GM19463 (cell line): ENCODE data around the gene KCNIP4.

Experiments used
- ATAC-seq: cut with Tn5 transposase; IDR thresholded peaks from one replicate; pipeline ENCODE4 v1.9.1; 2021; ENCODE audit warnings: mild to moderate bottlenecking, moderate library complexity; ENCODE audit not compliant: unreplicated experiment

KCNIP4 gene

GRCh38 chr4:21209860-21210259 is 738.7 kb downstream of the KCNIP4 start:
- ATAC-seq: no peak

- ATAC-seq: no peak
These were observed 742.6 kb downstream of the KCNIP4 start for GRCh38 chr4:21205821-21206531.

DNA sequence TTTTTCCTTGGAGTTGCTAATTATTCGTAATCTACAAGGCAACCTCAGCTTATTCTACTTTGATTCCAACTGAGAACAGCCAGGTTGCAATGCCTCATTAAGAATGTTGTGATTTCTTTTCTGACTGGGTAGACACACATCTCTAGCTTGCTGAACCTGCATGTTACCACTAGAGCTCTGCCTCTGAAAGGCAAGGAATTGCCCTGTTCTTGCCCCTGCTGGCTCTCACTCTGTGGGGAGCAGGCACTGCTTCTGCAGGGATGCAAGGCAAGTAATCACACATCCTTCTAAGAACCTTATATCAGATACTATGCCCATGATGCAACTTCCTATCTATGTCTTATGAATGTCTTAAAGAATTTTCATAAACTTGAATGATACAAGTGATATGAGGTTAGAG is 745.2 kb downstream of the KCNIP4 start:
- no peak for ATAC-seq

DNA sequence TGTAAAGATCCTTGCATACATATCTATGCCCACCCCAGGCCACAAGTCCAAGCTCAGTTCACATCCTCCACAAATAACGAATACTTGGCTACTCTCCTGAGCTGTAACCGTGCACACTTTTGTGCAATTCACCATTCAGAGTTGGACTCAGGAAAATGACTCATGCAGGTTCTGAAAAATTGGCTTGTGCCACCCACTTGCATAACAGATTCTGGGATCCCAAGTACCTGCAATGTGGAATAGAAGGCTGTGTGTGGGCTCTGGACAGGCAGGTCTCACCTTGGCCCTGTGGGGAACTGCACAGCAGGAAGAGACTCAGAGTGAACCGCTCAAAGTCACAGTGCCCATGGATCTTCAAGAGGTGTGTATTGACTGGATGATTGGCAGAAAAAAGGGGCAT is 745.6 kb downstream of the KCNIP4 start:
- ATAC-seq: no peak

GRCh38 chr4:21198683-21199082 is 749.9 kb downstream of the KCNIP4 start:
- no peak for ATAC-seq

DNA sequence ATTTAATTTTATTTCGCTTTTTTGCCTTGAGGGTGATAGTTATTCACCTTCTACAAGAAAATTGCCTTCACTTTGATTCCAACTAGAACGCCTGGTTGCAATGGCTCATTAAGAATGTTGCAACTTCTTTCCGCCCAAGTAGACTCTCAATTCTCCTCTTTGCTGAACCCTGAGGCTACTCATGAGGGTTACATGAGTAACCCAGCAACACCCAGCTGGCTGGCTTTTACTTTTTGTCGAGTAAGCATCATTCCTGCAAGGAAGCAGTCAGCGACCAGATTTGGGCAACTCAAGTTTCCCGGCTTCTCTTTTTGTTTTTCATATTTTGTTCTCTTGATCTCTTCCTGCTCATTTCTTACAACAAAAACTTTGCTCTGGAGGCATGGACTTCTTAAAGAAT is 752.9 kb downstream of the KCNIP4 start:
- no peak for ATAC-seq

GRCh38 chr4:21192367-21192766 is 756.2 kb downstream of the KCNIP4 start:
- no peak for ATAC-seq

- no peak for ATAC-seq
These were observed 757.3 kb downstream of the KCNIP4 start for GRCh38 chr4:21191317-21191716.

- ATAC-seq: no peak
These were observed 763.8 kb downstream of the KCNIP4 start for GRCh38 chr4:21184788-21185187.

GRCh38 chr4:21181716-21182115 is 766.9 kb downstream of the KCNIP4 start:
- ATAC-seq: no peak

GRCh38 chr4:21177871-21178270 is 770.7 kb downstream of the KCNIP4 start:
- ATAC-seq: no peak

DNA sequence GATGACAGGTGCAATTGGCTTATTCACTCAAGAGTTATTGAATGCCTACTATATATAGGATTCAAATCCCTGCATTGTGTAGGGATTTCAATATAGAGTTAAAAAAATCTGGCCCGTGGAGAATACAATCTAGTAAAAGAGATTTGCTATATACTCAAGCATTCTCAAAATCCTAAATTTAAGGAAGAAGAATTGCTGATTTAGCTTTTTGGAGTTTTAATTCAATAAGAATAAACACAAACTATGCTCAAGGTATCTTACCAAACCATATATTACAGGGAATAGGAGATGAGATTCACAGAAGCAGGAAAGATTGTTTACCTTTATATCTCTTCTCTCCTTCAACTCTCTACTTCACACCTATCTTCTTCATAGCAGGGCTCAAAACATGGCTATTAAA is 771.5 kb downstream of the KCNIP4 start:
- no peak for ATAC-seq

- ATAC-seq: no peak
These were observed 780.9 kb downstream of the KCNIP4 start for GRCh38 chr4:21167711-21168110.

DNA sequence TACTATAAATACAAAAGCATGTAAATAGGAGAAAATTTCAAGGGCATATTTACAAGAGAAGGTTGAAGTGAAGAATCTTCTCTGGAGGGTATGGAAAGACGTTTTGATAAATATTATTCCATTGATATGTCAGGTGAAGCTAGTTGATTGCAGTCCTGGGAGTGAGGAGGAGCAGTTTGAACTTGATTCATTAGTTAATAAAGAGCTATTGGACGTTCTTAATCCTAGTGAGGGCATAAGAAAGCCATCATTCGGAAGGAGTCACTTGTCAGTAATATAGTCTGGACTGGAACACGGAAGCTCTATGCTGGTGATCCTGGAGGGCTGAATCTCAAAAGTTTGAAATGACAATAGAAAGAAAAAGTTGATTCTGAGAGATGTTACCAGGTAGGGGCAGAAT is 793.2 kb downstream of the KCNIP4 start:
- no peak for ATAC-seq

DNA sequence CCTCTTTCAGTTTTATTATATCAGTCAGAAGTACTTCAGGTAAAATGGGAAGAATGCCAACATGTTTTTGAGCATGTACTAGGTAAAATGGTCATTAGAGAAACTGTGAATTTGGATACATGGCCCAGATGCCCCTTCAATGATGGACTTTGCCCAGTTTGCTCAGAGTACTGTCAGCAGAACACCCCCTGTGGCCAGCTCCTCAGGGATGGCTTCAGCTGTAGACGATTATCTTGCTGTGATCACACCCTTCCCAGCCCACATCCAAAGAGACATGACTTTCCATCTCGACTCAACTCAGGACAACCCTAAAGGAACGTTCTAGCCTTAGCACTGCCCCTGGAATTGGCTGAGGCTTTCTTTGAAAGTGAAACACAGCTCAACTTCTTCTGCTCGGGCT is 809.2 kb downstream of the KCNIP4 start:
- ATAC-seq: no peak

DNA sequence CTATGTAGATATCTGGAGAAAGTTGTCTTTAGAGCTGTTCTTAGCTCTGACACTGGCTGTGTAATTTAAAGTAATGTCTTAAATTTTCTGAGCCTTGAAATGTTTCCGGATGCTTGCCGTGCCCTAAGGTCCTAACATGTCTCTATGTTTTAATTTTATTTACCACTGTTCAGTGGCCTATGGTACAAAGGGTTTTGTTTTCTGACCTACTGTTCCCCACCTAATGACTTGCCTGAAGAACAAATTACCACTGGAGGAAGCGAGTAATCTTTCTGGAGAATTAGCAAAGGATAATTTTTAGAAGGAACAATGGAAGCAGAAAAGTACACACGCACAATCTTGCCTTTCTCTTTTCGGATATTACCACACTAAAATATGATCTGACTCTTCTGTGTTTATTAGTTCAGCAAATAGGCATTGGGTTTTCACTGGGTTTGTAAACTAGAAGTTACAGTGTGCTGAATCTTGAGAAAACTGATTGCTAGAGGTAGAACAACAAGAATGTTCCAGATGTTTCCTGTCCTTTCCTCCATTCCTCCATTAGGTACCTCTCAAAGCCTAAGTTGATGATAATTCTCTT is 812.4 kb downstream of the KCNIP4 start:
- ATAC-seq: no peak

DNA sequence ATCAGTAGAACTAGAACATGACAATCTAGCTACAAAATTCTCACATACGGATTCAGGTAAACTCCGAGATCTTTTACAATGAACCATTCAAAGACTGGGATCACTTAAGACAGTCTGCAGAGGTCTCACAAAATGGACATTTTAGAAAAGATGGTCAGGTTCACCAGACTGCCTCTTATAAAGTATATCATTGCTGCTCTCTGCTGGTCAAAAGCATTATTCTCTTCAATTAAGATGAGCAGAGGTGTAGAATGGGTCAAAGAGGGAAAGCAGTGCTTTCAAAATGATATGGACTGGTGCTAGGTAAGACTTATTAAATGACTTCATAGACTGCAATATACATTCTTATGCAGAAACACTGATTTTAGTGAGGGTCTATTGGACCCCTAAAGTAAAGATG is 813.6 kb downstream of the KCNIP4 start:
- no peak for ATAC-seq

DNA sequence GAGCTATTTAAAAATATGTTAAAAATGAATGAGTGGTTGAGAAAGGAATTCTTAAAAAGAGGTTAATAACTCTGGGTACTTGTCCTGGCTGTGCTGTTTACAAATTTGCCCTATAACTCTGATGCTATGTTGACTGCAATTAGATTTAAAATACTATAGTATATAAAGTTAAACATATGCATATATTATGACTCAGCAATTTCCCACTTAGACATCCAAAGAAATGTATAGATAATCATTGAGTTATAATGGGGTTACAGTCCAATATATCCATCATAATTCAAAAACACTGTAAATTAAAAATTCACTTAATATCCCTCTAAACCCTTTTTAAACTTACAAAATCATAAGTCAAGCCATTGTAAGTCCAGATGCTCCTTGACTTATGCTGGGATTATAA is 818.0 kb downstream of the KCNIP4 start:
- no peak for ATAC-seq

DNA sequence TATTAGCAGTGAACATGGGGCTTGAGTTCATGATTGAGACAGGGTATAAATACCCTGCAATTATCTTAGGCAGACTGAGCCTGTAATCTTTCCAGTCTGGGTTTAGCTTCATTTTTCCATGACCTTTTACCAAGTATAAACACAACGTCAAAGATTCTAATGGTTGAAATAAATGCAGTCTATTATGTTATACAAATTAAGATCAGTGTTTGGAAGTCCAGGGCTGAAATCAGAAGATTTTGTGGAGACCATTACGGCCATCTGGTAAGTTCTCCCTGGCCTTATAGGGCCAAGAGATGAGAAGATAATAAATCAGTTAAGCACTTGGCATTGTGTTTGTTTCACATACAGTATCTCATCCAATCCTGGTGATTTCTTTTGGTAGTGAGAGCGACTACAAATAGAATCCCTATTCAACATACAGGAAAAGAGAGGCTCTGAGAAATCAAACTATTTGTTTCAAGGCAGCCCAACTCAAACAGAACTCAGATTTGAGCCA is 822.5 kb downstream of the KCNIP4 start:
- ATAC-seq: no peak

DNA sequence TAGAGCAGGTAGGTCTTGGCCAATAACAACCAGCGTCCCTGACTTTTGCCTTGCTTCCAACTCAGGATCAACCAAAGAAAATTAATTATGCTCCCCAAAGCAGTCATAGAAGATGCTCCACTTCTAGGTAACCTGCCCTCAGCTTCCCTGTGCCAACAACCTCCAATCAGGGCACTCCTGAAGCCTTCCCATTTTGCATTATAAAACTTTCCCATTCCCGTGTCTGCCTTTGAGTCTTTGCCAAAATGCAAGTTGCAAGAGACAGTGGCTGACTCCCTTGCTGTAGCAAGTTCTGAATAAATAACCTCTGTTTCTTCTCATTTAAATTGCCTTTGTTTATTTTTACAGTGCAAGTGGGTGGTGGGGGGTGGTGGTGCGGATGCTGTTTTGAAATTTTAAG is 830.3 kb downstream of the KCNIP4 start:
- no peak for ATAC-seq

DNA sequence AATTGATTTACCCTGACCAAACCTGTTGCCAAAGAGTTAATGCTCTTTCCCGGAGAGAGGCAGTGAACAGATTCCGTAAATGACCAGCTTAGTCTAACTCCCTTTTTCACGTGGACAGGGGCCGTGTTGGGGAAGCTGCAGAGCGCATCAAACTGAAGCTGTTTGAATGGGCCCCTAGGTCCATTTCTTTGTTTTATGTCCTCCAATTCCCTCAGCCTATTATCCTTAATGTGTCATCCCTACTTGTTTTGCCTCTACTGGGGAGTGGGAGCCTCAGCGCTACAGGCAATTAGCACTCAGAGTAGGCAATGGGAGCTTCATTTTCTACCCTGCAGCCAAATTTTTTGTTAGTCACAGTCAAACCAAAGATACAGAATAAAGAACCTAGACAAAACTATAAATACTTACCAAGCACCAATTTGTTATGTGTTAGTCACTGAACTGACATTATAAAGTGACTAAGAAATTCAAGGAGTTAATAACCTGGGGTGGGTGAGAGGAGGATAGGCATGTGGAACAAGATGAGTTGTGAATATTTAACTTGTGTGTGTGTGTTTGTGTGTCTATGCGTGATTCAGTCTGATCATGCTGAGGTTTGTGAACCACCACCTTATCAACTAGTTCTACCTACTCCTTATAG is 830.9 kb downstream of the KCNIP4 start:
- ATAC-seq: no peak

DNA sequence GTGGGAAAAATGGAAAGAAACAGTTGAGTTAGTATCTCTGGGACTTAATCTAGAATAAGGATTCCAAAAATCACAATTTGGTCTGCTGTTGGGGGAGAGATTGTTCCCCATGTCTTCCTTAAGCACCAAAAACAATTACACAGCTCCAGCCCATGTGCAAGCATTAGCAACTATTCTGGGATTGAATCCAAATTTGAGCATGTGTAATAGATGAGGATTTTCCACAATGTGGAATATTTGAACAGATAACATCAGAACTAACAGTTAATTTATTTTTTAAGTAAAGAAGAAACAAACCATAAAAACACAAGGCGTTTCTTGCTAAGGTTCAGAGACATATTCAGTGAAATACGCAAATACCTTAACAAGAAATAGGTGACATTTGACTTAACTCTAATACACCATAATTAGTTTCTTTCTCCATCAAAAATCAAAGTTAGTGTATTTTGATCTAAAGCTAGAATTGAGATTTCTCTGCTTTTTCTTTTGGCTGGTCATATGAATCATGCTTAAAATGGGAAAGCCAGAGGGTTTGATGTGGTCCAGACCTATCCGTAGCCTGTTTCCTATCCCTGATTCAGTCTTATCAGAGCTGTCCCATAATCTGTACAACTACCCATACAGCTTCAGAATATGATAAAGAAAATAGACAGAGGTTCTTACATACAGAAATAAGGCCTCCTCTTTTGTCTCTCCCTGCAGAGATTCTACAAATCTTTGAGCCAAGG is 834.9 kb downstream of the KCNIP4 start:
- ATAC-seq: no peak
